ENCODE measurements around the gene SLC7A1.

SLC7A1 gene

GRCh38 chr13:29507356-29507755, 88.1 kb downstream of the SLC7A1 start:
- DNase-seq = no peak

- DNase-seq = no peak
These were observed 89.5 kb downstream of the SLC7A1 start for GRCh38 chr13:29505950-29506349.

GRCh38 chr13:29505511-29505910, 90.0 kb downstream of the SLC7A1 start:
- DNase-seq = no peak

GRCh38 chr13:29504691-29505090, 90.8 kb downstream of the SLC7A1 start:
- DNase-seq = no peak

- DNase-seq = no peak
These were observed 92.2 kb downstream of the SLC7A1 start for GRCh38 chr13:29503041-29503837.

- DNase-seq = no peak
These were observed 93.0 kb downstream of the SLC7A1 start for GRCh38 chr13:29502391-29503008.

- no peak for DNase-seq
These were observed 93.8 kb downstream of the SLC7A1 start for GRCh38 chr13:29501674-29502073.

GRCh38 chr13:29500386-29500785, 95.1 kb downstream of the SLC7A1 start:
- DNase-seq = no peak

GRCh38 chr13:29499506-29500165, 95.9 kb downstream of the SLC7A1 start:
- no peak for DNase-seq

- DNase-seq = no peak
These were observed 97.0 kb downstream of the SLC7A1 start for GRCh38 chr13:29498426-29499040.

- no peak for DNase-seq
These were observed 98.3 kb downstream of the SLC7A1 start for GRCh38 chr13:29497137-29497654.

GRCh38 chr13:29496241-29496712, 99.2 kb downstream of the SLC7A1 start:
- DNase-seq = no peak

- no peak for DNase-seq
These were observed 101.0 kb downstream of the SLC7A1 start for GRCh38 chr13:29494520-29494919.

- no peak for DNase-seq
These were observed 101.7 kb downstream of the SLC7A1 start for GRCh38 chr13:29493796-29494195.

GRCh38 chr13:29491248-29491647, 104.2 kb downstream of the SLC7A1 start:
- DNase-seq = no peak

- DNase-seq = no peak
These were observed 105.0 kb downstream of the SLC7A1 start for GRCh38 chr13:29490561-29490885.

GRCh38 chr13:29489650-29490560, 105.6 kb downstream of the SLC7A1 start:
- DNase-seq = no peak

- no peak for DNase-seq
These were observed 107.7 kb downstream of the SLC7A1 start for GRCh38 chr13:29487466-29488454.

- no peak for DNase-seq
These were observed 108.9 kb downstream of the SLC7A1 start for GRCh38 chr13:29486551-29486950.

- DNase-seq = no peak
These were observed 110.7 kb downstream of the SLC7A1 start for GRCh38 chr13:29484796-29485195.

GRCh38 chr13:29484236-29484635, 111.3 kb downstream of the SLC7A1 start:
- no peak for DNase-seq
